ENCODE measurements around the gene GNAT3. TPM values are rescaled to one million over a fixed set of nuclear protein-coding genes. Genes with fewer than 3 reads are reported as not detected.

Gene GNAT3
- total and polyA plus RNA-seq, 2 donors from 2014 or later: not detected

DNA sequence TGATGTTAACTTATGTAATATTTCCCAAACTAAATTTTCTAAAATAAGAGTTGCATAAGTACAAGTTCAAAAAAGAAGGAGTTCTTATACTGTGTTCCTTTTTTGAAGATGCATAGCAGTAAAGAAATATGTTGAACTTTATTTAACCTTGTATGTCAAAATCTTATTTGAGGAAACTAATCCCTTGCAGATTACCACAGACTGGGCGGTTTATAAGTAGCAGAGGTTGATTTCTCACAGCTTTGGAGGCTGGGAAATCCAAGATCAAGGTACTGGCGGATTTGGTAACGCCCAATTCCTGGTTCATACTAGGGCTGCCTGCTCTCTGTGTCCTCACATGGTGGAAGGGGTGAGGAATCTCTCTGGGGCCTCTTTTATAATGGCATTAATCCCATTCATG is 68.5 kb downstream of the GNAT3 start:
- intact Hi-C loops (cut with DNase I): no loop called here
- no peaks in the 10 kb centered on the region for H3K36me3 ChIP-seq (ENCODE audit: control insufficient read depth in 2 of 3, insufficient read depth in 3 of 3, low read length in 3 of 3)
- DNase-seq: no peak
- no peak overlapping the region for H3K4me3 ChIP-seq (ENCODE audit: low read length in 3 of 3)
- no peaks in the 10 kb centered on the region for H3K4me1 ChIP-seq (ENCODE audit: control insufficient read depth in 2 of 3, insufficient read depth in 2 of 3, low read depth in 1 of 3, low read length in 3 of 3)
- H3K9me3 ChIP-seq (ENCODE audit: control insufficient read depth in 2 of 3, insufficient read depth in 1 of 3, low read length in 3 of 3): no peaks in the 10 kb centered on the region
- FAIRE-seq: no peak
- TF ChIP-seq, protein P1, sequence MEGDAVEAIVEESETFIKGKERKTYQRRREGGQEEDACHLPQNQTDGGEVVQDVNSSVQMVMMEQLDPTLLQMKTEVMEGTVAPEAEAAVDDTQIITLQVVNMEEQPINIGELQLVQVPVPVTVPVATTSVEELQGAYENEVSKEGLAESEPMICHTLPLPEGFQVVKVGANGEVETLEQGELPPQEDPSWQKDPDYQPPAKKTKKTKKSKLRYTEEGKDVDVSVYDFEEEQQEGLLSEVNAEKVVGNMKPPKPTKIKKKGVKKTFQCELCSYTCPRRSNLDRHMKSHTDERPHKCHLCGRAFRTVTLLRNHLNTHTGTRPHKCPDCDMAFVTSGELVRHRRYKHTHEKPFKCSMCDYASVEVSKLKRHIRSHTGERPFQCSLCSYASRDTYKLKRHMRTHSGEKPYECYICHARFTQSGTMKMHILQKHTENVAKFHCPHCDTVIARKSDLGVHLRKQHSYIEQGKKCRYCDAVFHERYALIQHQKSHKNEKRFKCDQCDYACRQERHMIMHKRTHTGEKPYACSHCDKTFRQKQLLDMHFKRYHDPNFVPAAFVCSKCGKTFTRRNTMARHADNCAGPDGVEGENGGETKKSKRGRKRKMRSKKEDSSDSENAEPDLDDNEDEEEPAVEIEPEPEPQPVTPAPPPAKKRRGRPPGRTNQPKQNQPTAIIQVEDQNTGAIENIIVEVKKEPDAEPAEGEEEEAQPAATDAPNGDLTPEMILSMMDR (IDR thresholded peaks at IDR 0.05; ENCODE audit: borderline replicate concordance, extremely low read depth, insufficient read depth): no peak
- H3K9ac ChIP-seq (ENCODE audit: low read length in 3 of 3): no peak overlapping the region
- H3K27ac ChIP-seq (ENCODE audit: low read depth in 2 of 2, low read length in 2 of 2): no peak overlapping the region
- no peaks in the 10 kb centered on the region for H3K27me3 ChIP-seq (ENCODE audit: control insufficient read depth, insufficient read depth, low read length)

DNA sequence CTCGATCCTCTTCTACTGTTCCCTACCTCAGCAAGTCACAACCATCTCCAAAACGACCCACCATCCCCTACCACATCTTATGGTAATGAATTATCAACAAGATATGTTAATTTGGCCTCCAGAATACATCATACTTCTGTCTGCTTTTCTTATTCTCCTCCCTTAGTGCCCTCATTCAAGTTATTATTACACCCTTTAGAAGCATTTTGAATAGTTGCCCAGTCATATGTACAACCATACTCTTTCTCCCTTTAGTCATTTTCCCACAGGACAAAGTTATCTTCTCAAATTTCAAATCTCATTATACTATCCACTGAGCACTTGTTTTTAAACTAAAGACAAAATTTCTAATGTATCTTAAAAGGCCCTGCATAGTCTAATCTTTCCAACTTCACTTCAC is 71.0 kb downstream of the GNAT3 start:
- H3K4me1 ChIP-seq (ENCODE audit: control insufficient read depth in 2 of 3, insufficient read depth in 2 of 3, low read depth in 1 of 3, low read length in 3 of 3): no peaks in the 10 kb centered on the region
- FAIRE-seq (no peak), DNase-seq (no peak)
- TF ChIP-seq, protein P1 (IDR thresholded peaks at IDR 0.05; ENCODE audit: borderline replicate concordance, extremely low read depth, insufficient read depth): no peak
- H3K27me3 ChIP-seq (ENCODE audit: control insufficient read depth, insufficient read depth, low read length): no peaks in the 10 kb centered on the region
- H3K9me3 ChIP-seq (ENCODE audit: control insufficient read depth in 2 of 3, insufficient read depth in 1 of 3, low read length in 3 of 3): no peaks in the 10 kb centered on the region
- intact Hi-C loops (cut with DNase I): no loop called here
- no peak overlapping the region for H3K9ac ChIP-seq (ENCODE audit: low read length in 3 of 3)
- no peaks in the 10 kb centered on the region for H3K36me3 ChIP-seq (ENCODE audit: control insufficient read depth in 2 of 3, insufficient read depth in 3 of 3, low read length in 3 of 3)
- no peak overlapping the region for H3K27ac ChIP-seq (ENCODE audit: low read depth in 2 of 2, low read length in 2 of 2)
- no peak overlapping the region for H3K4me3 ChIP-seq (ENCODE audit: low read length in 3 of 3)

DNA sequence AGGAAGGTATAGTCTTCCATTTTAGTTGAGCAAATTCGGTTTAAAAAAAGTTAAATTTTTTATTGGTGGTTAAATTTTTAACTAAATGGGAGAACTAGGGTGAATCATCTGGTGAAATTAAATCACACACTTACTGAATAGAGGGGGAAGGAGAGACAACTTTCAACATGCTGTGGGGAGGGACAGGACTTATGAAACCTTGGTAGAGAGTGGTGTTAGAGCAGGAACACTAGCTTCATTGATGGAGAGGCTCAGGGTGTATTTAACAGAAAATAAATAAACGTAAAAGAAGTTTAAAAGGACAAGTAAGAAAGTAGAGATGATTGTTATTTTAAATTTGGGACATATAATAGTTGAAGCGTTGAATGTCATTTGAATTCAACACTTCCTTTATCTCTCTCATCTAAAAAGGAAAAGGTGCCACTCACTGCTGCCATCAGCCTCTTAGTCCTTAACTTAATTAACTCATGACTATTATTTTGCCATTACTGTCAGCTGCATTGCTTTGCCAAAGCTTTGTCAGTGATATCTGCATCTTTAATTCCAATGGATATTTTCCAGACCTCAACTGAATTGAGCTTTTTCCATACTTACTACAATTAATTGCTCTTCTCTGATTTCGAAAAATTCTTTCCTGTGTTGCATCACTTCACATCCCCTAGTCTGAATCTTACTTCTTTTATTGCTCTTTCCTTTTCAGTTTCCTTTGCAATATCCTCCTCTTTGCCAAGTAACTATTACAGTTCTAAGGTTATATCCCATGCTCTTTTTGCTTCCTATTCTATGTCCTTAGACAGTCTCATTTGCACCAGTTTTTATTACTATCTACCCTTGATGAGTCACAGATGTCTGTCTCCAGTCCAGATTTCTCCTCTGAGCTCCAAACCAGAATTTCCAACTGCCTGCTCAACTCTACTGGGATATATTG is 71.7 kb downstream of the GNAT3 start:
- Histone ChIP-seq H3K4me3 (ENCODE audit: low read length in 3 of 3) (no peak overlapping the region), H3K27ac (ENCODE audit: low read depth in 2 of 2, low read length in 2 of 2) (no peak overlapping the region), H3K9me3 (ENCODE audit: control insufficient read depth in 2 of 3, insufficient read depth in 1 of 3, low read length in 3 of 3) (no peaks in the 10 kb centered on the region), H3K9ac (ENCODE audit: low read length in 3 of 3) (no peak overlapping the region), H3K27me3 (ENCODE audit: control insufficient read depth, insufficient read depth, low read length) (no peaks in the 10 kb centered on the region), H3K4me1 (ENCODE audit: control insufficient read depth in 2 of 3, insufficient read depth in 2 of 3, low read depth in 1 of 3, low read length in 3 of 3) (no peaks in the 10 kb centered on the region), H3K36me3 (ENCODE audit: control insufficient read depth in 2 of 3, insufficient read depth in 3 of 3, low read length in 3 of 3) (no peaks in the 10 kb centered on the region)
- intact Hi-C loops (cut with DNase I): loop anchor here (10.0 kb wide), 1 partner anchor 225 kb away; no protein-coding TSS in a partner anchor
- TF ChIP-seq, protein P1 (IDR thresholded peaks at IDR 0.05; ENCODE audit: borderline replicate concordance, extremely low read depth, insufficient read depth): no peak
- DNase-seq (no peak), FAIRE-seq (no peak)
